HCT116 (cell line): ENCODE data around the gene ZNF516. TPM values are rescaled to one million over a fixed set of nuclear protein-coding genes. Genes with fewer than 3 reads are reported as not detected.

Experiments
- ATAC-seq: fragments of 200-7000 bp; cut with Tn5 transposase; 2 replicates; pipeline ENCODE4 v1.9.1; 2020; ENCODE audit warnings: mild to moderate bottlenecking, moderate library complexity
- BruUV-seq: library from RNA; stranded (reverse); fragments of 400-500 nt; replicated peaks from 2 replicates; lab custom pipeline; 2021; lab: Mats Ljungman, UMichigan
- CTCF ChIA-PET: fragments of 300-600 bp; sonication (Branson Sonifier 250); formaldehyde crosslinking; loops from one replicate; lab custom pipeline; 2021; ENCODE audit warnings: antibody characterized with exemption; lab: Charles Lee
- POLR2A ChIA-PET: fragments of 300-600, 350-600 bp; sonication (Branson Sonifier 250); formaldehyde crosslinking; loops from one replicate; lab custom pipeline; 2021; ENCODE audit warnings: antibody characterized with exemption; lab: Charles Lee
- RAD21 ChIA-PET, 2 experiments: fragments of 300-600 bp; sonication (Branson Sonifier 250); formaldehyde crosslinking; loops; one replicate each; lab custom pipeline; 2023; ENCODE audit warnings: low total read pairs in 2 of 2; ENCODE audit not compliant: uncharacterized antibody in 2 of 2, unreplicated experiment in 2 of 2, low non-redundant PET in 1 of 2; lab: Charles Lee
- DNase-seq: peaks from one replicate; pipeline ENCODE4 v3.0.0-alpha.2; 2010; ENCODE audit warnings: low read depth, low spot score
- H2AFZ ChIP-seq: fragments of 200-600 bp; shearing (Covaris generic), sonication (generic); 2 replicates; pipeline ENCODE4 v1.6.1; 2017; ENCODE audit warnings: low read depth, mixed run types, mixed read lengths, antibody characterized with exemption, low read length; ENCODE audit not compliant: poor library complexity, severe bottlenecking
- H3K27ac ChIP-seq: 2 replicates; pipeline ENCODE4 v1.5.1; 2012; ENCODE audit warnings: low read depth, low read length
- H3K27me3 ChIP-seq: fragments of 200-600 bp; sonication (generic); 2 replicates; pipeline ENCODE4 v1.6.1; 2016; ENCODE audit warnings: mixed run types, low read length, mixed read lengths; ENCODE audit not compliant: insufficient read depth
- H3K36me3 ChIP-seq, 2 experiments: fragments of 200-500 bp in 1 of 2; fragments of 200-600 bp in 1 of 2; sonication (Bioruptor generic) in 1 of 2; sonication (generic) in 1 of 2; 2 replicates each; pipeline versions ENCODE4 v1.5.1 to v1.6.1; 2014 to 2016; ENCODE audit warnings: low read length in 2 of 2, inconsistent platforms in 1 of 2, mixed read lengths in 1 of 2, mixed run types in 1 of 2; ENCODE audit not compliant: insufficient read depth in 2 of 2, control insufficient read depth in 1 of 2
- H3K4me1 ChIP-seq, 2 experiments: fragments of 200-600 bp in 1 of 2; sonication (generic) in 1 of 2; 2 replicates each; pipeline versions ENCODE4 v1.5.1 to v1.6.1; 2012 to 2017; ENCODE audit warnings: low read length in 2 of 2, inconsistent platforms in 1 of 2, mild to moderate bottlenecking in 1 of 2, mixed read lengths in 1 of 2, mixed run types in 1 of 2, moderate library complexity in 1 of 2; ENCODE audit not compliant: insufficient read depth in 2 of 2, control insufficient read depth in 1 of 2
- H3K4me2 ChIP-seq: fragments of 200-600 bp; sonication (generic); 2 replicates; pipeline ENCODE4 v1.6.1; 2017; ENCODE audit warnings: mixed run types, low read length, mixed read lengths
- H3K4me3 ChIP-seq, 2 experiments: fragments of 200-600 bp in 1 of 2; sonication (generic) in 1 of 2; replicated peaks in 1 of 2; 2 replicates each; pipeline ENCODE4 v1.5.1; 2011 to 2016; ENCODE audit warnings: low read length in 2 of 2, control low read depth in 1 of 2, low read depth in 1 of 2, mild to moderate bottlenecking in 1 of 2, mixed read lengths in 1 of 2, mixed run types in 1 of 2
- H3K79me2 ChIP-seq: fragments of 200-600 bp; sonication (generic); 2 replicates; pipeline ENCODE4 v1.6.1; 2017; ENCODE audit warnings: mild to moderate bottlenecking, mixed run types, low read length, moderate library complexity, mixed read lengths; ENCODE audit not compliant: insufficient read depth
- H3K9ac ChIP-seq: fragments of 200-600 bp; sonication (generic); 2 replicates; pipeline ENCODE4 v1.6.1; 2016; ENCODE audit warnings: low read length, mixed read lengths
- H3K9me2 ChIP-seq: fragments of 200-600 bp; sonication (generic), shearing (Covaris generic); 2 replicates; pipeline ENCODE4 v1.6.1; 2017; ENCODE audit warnings: mixed run types, mild to moderate bottlenecking, moderate library complexity; ENCODE audit not compliant: insufficient read depth
- H3K9me3 ChIP-seq, 2 experiments: fragments of 200-500 bp in 1 of 2; fragments of 200-600 bp in 1 of 2; sonication (Bioruptor generic) in 1 of 2; sonication (generic) in 1 of 2; 2 replicates each; pipeline ENCODE4 v1.6.1; 2014 to 2017; ENCODE audit warnings: low read length in 2 of 2, mixed read lengths in 2 of 2, inconsistent platforms in 1 of 2, low read depth in 1 of 2, mild to moderate bottlenecking in 1 of 2, mixed run types in 1 of 2, moderate library complexity in 1 of 2; ENCODE audit not compliant: control insufficient read depth in 1 of 2, insufficient read depth in 1 of 2
- H4K20me1 ChIP-seq: fragments of 200-600 bp; sonication (generic), shearing (Covaris generic); 2 replicates; pipeline ENCODE4 v1.6.1; 2017; ENCODE audit warnings: mixed run types, mild to moderate bottlenecking, moderate library complexity; ENCODE audit not compliant: insufficient read depth
- ATF3 ChIP-seq: IDR thresholded peaks from 2 replicates; pipeline ENCODE4 v1.6.1; 2012
- CEBPB ChIP-seq: IDR thresholded peaks from 2 replicates; pipeline ENCODE4 v1.6.1; 2012; ENCODE audit warnings: low read depth
- EGR1 ChIP-seq: IDR thresholded peaks from 2 replicates; pipeline ENCODE4 v1.6.1; 2012; ENCODE audit warnings: low read depth
- EZH2phosphoT487 ChIP-seq: fragments of 200-600 bp; IDR thresholded peaks from 2 replicates; pipeline ENCODE4 v1.6.1; 2018; ENCODE audit warnings: antibody characterized with exemption, borderline replicate concordance
- MAX ChIP-seq: IDR thresholded peaks from 2 replicates; pipeline ENCODE4 v1.6.1; 2012
- POLR2A ChIP-seq: IDR thresholded peaks from 2 replicates; pipeline ENCODE4 v1.7.0; 2011; ENCODE audit warnings: borderline replicate concordance; ENCODE audit not compliant: insufficient read depth, insufficient read length; ENCODE audit errors: extremely low read depth
- SIN3A ChIP-seq: IDR thresholded peaks from 2 replicates; pipeline ENCODE4 v1.6.1; 2012; ENCODE audit warnings: low read depth
- YY1 ChIP-seq: IDR thresholded peaks from 2 replicates; pipeline ENCODE4 v1.6.1; 2011; ENCODE audit warnings: low read length, low read depth, moderate library complexity, mild to moderate bottlenecking; ENCODE audit not compliant: insufficient replicate concordance; ENCODE audit errors: extremely low read depth
- intact Hi-C: fragments of 100-400 bp; cut with micrococcal nuclease; formaldehyde crosslinking; loops from 2 replicates; pipeline ENCODE4 v1.10.0; 2022
- total RNA-seq: library from RNA; stranded (reverse); gene quantifications from one replicate; pipeline ENCODE4 v1.2.1, GENCODE V29; 2021; ENCODE audit not compliant: unreplicated experiment

Gene ZNF516
- total RNA-seq, 1 experiment from 2014 or later: 32.0 TPM

- Histone ChIP-seq H3K9ac (no peak overlapping the region), H4K20me1 (no peaks in the 10 kb centered on the region), H3K9me2 (no peaks in the 10 kb centered on the region), H3K36me3 (no peaks in the 10 kb centered on the region), H3K9me3 (no peaks in the 10 kb centered on the region), H3K27ac (no peak overlapping the region), H3K4me1 (no peaks in the 10 kb centered on the region), H3K4me3 (no peak overlapping the region), H3K79me2 (0 out of 2 replicates have a peak, but pooled peaks cover 3% of the 10 kb centered on the region), H3K4me2 (no peak overlapping the region), H3K27me3 (no peaks in the 10 kb centered on the region), H2AFZ (no peak overlapping the region)
- BruUV-seq: no TSS peak
- ChIA-PET RAD21 (no interaction called here), POLR2A (no interaction called here), CTCF (no interaction called here)
- intact Hi-C loops: no loop called here
- ATAC-seq (no peak), DNase-seq (no peak)
- TF ChIP-seq YY1: no peak
These were observed 90.7 kb downstream of the ZNF516 start for GRCh38 chr18:76404345-76404831.

GRCh38 chr18:76402026-76402990, 92.7 kb downstream of the ZNF516 start:
- no TSS peak for BruUV-seq
- ChIA-PET RAD21 (no interaction called here), CTCF (no interaction called here), POLR2A (no interaction called here)
- TF ChIP-seq ATF3: no peak
- TF ChIP-seq MAX: no peak
- no peak for TF ChIP-seq EZH2phosphoT487
- TF ChIP-seq POLR2A: no peak
- no peak for TF ChIP-seq SIN3A
- no peak for TF ChIP-seq CEBPB
- TF ChIP-seq EGR1: no peak
- H3K27me3 ChIP-seq: no peaks in the 10 kb centered on the region
- DNase-seq: no peak
- no peaks in the 10 kb centered on the region for H3K9me3 ChIP-seq
- no peak overlapping the region for H3K9ac ChIP-seq
- no peaks in the 10 kb centered on the region for H3K79me2 ChIP-seq
- no peak overlapping the region for H3K4me2 ChIP-seq
- no peak overlapping the region for H3K27ac ChIP-seq
- no peak for ATAC-seq
- intact Hi-C loops: no loop called here
- no peak overlapping the region for H2AFZ ChIP-seq
- no peak overlapping the region for H3K4me3 ChIP-seq
- H4K20me1 ChIP-seq: no peaks in the 10 kb centered on the region
- H3K36me3 ChIP-seq: no peaks in the 10 kb centered on the region
- no peaks in the 10 kb centered on the region for H3K9me2 ChIP-seq
- H3K4me1 ChIP-seq: no peaks in the 10 kb centered on the region
